Naive thymus-derived CD4-positive, alpha-beta T cell (primary cell): ENCODE results near the gene ACVR1B. TPM values are rescaled to one million over a fixed set of nuclear protein-coding genes. Genes with fewer than 3 reads are reported as not detected.

Experiments
- ATAC-seq: fragments of 150-1000 bp; cut with Tn5 transposase; 2 replicates; pipeline ENCODE4 v1.10.0; 2021; ENCODE audit warnings: mild to moderate bottlenecking, moderate library complexity
- CTCF ChIA-PET: fragments of 350-600 bp; sonication (Branson Sonifier 250); formaldehyde crosslinking; loops from one replicate; lab custom pipeline; 2021; ENCODE audit warnings: antibody characterized with exemption; lab: Charles Lee
- POLR2A ChIA-PET: fragments of 350-600 bp; sonication (Branson Sonifier 250); formaldehyde crosslinking; loops from one replicate; lab custom pipeline; 2021; ENCODE audit warnings: antibody characterized with exemption, inconsistent platforms; lab: Charles Lee
- DNase-seq, 9 donors: peaks; one replicate each; pipeline versions ENCODE4 v3.0.0 to v3.0.0-alpha.2; 2020 to 2022; ENCODE audit warnings: mixed read lengths in 1 of 9
- H3K27ac ChIP-seq: one replicate; pipeline ENCODE4 v1.7.0; 2013; ENCODE audit warnings: mild to moderate bottlenecking, low read depth, low read length, moderate library complexity
- H3K27me3 ChIP-seq, 2 donors: one replicate each; pipeline ENCODE4 v1.7.0; 2013; ENCODE audit warnings: low read length in 2 of 2, mild to moderate bottlenecking in 2 of 2, moderate library complexity in 2 of 2; ENCODE audit not compliant: control insufficient read depth in 2 of 2, insufficient read depth in 2 of 2
- H3K36me3 ChIP-seq, 3 experiments: 1 replicate in 2 of 3; 2 replicates in 1 of 3; pipeline ENCODE4 v1.7.0; 2013; ENCODE audit warnings: low read length in 3 of 3, mild to moderate bottlenecking in 3 of 3, moderate library complexity in 1 of 3; ENCODE audit not compliant: insufficient read depth in 3 of 3, control insufficient read depth in 2 of 3
- H3K4me1 ChIP-seq, 2 donors: one replicate each; pipeline ENCODE4 v1.7.0; 2013; ENCODE audit warnings: low read length in 2 of 2, mild to moderate bottlenecking in 2 of 2, moderate library complexity in 1 of 2; ENCODE audit not compliant: control insufficient read depth in 2 of 2, insufficient read depth in 2 of 2
- H3K4me3 ChIP-seq: 2 replicates; pipeline ENCODE4 v1.7.0; 2013; ENCODE audit warnings: mild to moderate bottlenecking, low read length
- H3K9me3 ChIP-seq, 3 experiments: 1 replicate in 2 of 3; 2 replicates in 1 of 3; pipeline ENCODE4 v1.7.0; 2013; ENCODE audit warnings: low read length in 3 of 3; ENCODE audit not compliant: control insufficient read depth in 2 of 3
- H3K27ac Mint-ChIP-seq, 9 donors: one replicate each; pipeline ENCODE4 v1.8.0; 2020 to 2022; ENCODE audit warnings: mixed read lengths in 9 of 9, mild to moderate bottlenecking in 8 of 9, moderate library complexity in 5 of 9, inconsistent platforms in 2 of 9
- H3K27me3 Mint-ChIP-seq, 5 donors: one replicate each; pipeline ENCODE4 v1.8.0; 2021 to 2022; ENCODE audit warnings: mixed read lengths in 5 of 5, mild to moderate bottlenecking in 1 of 5
- H3K36me3 Mint-ChIP-seq, 5 donors: one replicate each; pipeline ENCODE4 v1.8.0; 2020 to 2022; ENCODE audit warnings: mixed read lengths in 5 of 5, mild to moderate bottlenecking in 3 of 5, inconsistent platforms in 1 of 5
- H3K4me1 Mint-ChIP-seq, 7 donors: one replicate each; pipeline ENCODE4 v1.8.0; 2020 to 2022; ENCODE audit warnings: mixed read lengths in 7 of 7, mild to moderate bottlenecking in 3 of 7, inconsistent platforms in 1 of 7
- H3K4me3 Mint-ChIP-seq, 10 donors: one replicate each; pipeline ENCODE4 v1.8.0; 2020 to 2022; ENCODE audit warnings: mild to moderate bottlenecking in 10 of 10, mixed read lengths in 10 of 10, moderate library complexity in 6 of 10, inconsistent platforms in 2 of 10
- H3K9me3 Mint-ChIP-seq, 11 donors: one replicate each; pipeline ENCODE4 v1.8.0; 2020 to 2022; ENCODE audit warnings: mixed read lengths in 11 of 11, mild to moderate bottlenecking in 4 of 11, inconsistent platforms in 1 of 11, moderate library complexity in 1 of 11
- intact Hi-C, 2 donors: fragments of 100-400 bp; cut with micrococcal nuclease; formaldehyde crosslinking; loops; one replicate each; pipeline ENCODE4 v1.15.1; 2023
- polyA plus RNA-seq, 2 donors: library from polyadenylated mRNA; unstranded; fragments of 300-500 nt; fragmentation: Illumina TruSeq; gene quantifications; one replicate each; pipeline ENCODE4 v1.2.3, GENCODE V29; 2021
- total RNA-seq, 6 experiments: library from RNA in 5 of 6; stranded (reverse) in 5 of 6; gene quantifications; 1 replicate in 5 of 6; 2 replicates in 1 of 6; pipeline ENCODE4 v1.2.3 and lab custom pipeline; 2021 to 2026

Gene ACVR1B
- total and polyA plus RNA-seq, 7 experiments from 2014 or later = 2.5 to 14.8 (median 12.8) TPM

- H3K9me3 Mint-ChIP-seq = peaks cover 0 to 3% (median 0%) of the 10 kb centered on the region in 11 donors
- no peaks in the 10 kb centered on the region for H3K9me3 ChIP-seq
- no peak overlapping the region for H3K27ac Mint-ChIP-seq
- no peaks in the 10 kb centered on the region for H3K27me3 ChIP-seq
- H3K4me1 ChIP-seq = no peaks in the 10 kb centered on the region
- H3K27me3 Mint-ChIP-seq = peaks cover 0 to 4% (median 0%) of the 10 kb centered on the region in 5 donors
- no peak overlapping the region for H3K4me3 ChIP-seq
- no peak overlapping the region for H3K4me3 Mint-ChIP-seq
- ChIA-PET CTCF (no interaction called here), POLR2A (no interaction called here)
- H3K4me1 Mint-ChIP-seq = peaks cover 0 to 4% (median 0%) of the 10 kb centered on the region in 7 donors
- H3K27ac ChIP-seq = no peak overlapping the region
- no peaks in the 10 kb centered on the region for H3K36me3 ChIP-seq
- intact Hi-C loops = no loop called here
- DNase-seq (no peak), ATAC-seq (no peak)
- no peaks in the 10 kb centered on the region for H3K36me3 Mint-ChIP-seq
Measured at GRCh38 chr12:51917041-51917590, 34.4 kb upstream of the ACVR1B start.

GRCh38 chr12:51917746-51918453, 33.6 kb upstream of the ACVR1B start:
- Histone ChIP-seq H3K27me3 (no peaks in the 10 kb centered on the region), H3K9me3 (no peaks in the 10 kb centered on the region), H3K4me3 (no peak overlapping the region), H3K4me1 (no peaks in the 10 kb centered on the region), H3K36me3 (no peaks in the 10 kb centered on the region), H3K27ac (no peak overlapping the region)
- peaks cover 0 to under 1% (median 0%) of the 10 kb centered on the region in 5 donors for H3K27me3 Mint-ChIP-seq
- H3K27ac Mint-ChIP-seq = no peak overlapping the region
- CTCF ChIA-PET = interaction anchor here (1.1 kb wide), 1 partner anchor 20 kb away, joined by 3 read pairs; no protein-coding TSS in a partner anchor
- peaks cover 0 to 3% (median 0%) of the 10 kb centered on the region in 11 donors for H3K9me3 Mint-ChIP-seq
- no peaks in the 10 kb centered on the region for H3K36me3 Mint-ChIP-seq
- H3K4me1 Mint-ChIP-seq = peaks cover 0 to 5% (median 0%) of the 10 kb centered on the region in 7 donors
- intact Hi-C loops = no loop called here
- DNase-seq (no peak), ATAC-seq (no peak)
- POLR2A ChIA-PET = interaction anchor here (0.6 kb wide), 1 partner anchor 1480 kb away, joined by 4 read pairs; no protein-coding TSS in a partner anchor
- H3K4me3 Mint-ChIP-seq = no peak overlapping the region

DNA sequence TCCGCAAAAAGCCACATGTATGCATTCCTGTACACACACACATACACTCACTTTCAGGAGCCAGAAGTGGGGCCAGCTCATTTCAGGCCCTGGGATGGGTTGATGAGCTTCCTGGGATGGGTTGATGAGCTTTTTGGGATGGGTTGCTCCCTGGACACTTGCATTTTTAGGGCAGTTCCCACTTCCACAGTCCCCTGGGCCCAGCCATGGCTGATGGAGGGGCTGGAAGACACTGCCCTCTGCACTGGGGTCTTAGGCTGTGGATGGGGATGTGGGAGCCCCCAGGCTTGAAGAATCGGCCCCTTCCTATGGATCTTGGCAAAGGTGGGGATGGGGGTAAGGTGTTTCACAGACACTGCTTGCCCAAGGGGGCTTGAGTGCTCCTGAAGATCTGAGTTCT, 31.5 kb upstream of the ACVR1B start:
- peaks cover 0 to 3% of the 10 kb centered on the region in 2 donors for H3K27me3 ChIP-seq
- no peak overlapping the region for H3K4me3 ChIP-seq
- H3K4me1 ChIP-seq = no peaks in the 10 kb centered on the region
- H3K4me3 Mint-ChIP-seq = no peak overlapping the region
- intact Hi-C loops = no loop called here
- peaks cover 0 to 8% (median 0%) of the 10 kb centered on the region in 5 donors for H3K27me3 Mint-ChIP-seq
- no peaks in the 10 kb centered on the region for H3K36me3 ChIP-seq
- peaks cover 0 to 11% (median 6%) of the 10 kb centered on the region in 7 donors for H3K4me1 Mint-ChIP-seq
- DNase-seq (no peak), ATAC-seq (no peak)
- H3K36me3 Mint-ChIP-seq = no peaks in the 10 kb centered on the region
- no peaks in the 10 kb centered on the region for H3K9me3 ChIP-seq
- peaks cover 0 to 3% (median 0%) of the 10 kb centered on the region in 11 donors for H3K9me3 Mint-ChIP-seq
- CTCF ChIA-PET = no interaction called here
- POLR2A ChIA-PET = no interaction called here
- no peak overlapping the region for H3K27ac Mint-ChIP-seq
- no peak overlapping the region for H3K27ac ChIP-seq

DNA sequence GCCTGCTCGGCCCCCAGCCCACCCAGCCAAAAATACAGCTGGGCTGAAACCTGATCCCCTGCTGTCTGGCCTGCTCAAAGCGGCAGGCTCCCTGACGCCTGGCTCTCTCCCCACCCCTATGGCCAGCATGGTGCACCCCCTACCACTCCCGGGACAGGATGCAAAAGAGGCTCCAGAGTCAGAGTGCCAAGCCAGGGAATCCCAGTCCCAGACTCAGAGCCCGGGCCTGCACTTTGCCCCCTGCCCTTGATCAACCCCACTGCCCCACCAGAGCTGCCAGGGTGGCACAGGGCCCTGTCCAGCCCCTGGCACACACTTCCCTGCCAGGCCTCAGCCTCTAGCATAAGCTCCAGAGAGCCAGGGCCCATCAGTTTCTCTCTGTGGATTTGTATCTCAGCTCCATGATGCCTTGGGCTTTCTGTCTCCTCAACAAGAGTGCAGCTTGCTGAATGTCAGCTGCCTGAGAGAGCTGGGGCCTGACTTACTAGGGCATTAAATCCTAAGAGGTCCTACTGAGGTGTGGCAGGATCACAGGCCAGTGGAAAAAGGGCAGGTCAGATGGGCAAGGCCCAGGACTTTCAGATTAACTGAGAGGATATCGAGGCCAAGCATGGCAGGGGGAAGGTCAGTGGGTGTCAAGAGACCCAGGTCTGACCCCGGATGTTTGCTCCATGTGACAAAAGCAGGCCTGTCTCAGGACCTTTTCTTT, 30.3 kb upstream of the ACVR1B start:
- H3K27me3 Mint-ChIP-seq = peaks cover 0 to 13% (median 0%) of the 10 kb centered on the region in 5 donors
- Histone ChIP-seq H3K4me3 (no peak overlapping the region), H3K36me3 (no peaks in the 10 kb centered on the region), H3K27ac (no peak overlapping the region), H3K4me1 (no peaks in the 10 kb centered on the region), H3K27me3 (peaks cover 0 to 3% of the 10 kb centered on the region in 2 donors), H3K9me3 (no peaks in the 10 kb centered on the region)
- no peak overlapping the region for H3K27ac Mint-ChIP-seq
- ChIA-PET CTCF (interaction anchor here (1.3 kb wide), 2 partner anchors 9 to 57 kb away, joined by 3 to 4 read pairs; no protein-coding TSS in a partner anchor), POLR2A (interaction anchor here (0.6 kb wide), 1 partner anchor 140 kb away, joined by 3 read pairs; no protein-coding TSS in a partner anchor)
- peaks cover 0 to 11% (median 6%) of the 10 kb centered on the region in 7 donors for H3K4me1 Mint-ChIP-seq
- DNase-seq = no peak
- no peaks in the 10 kb centered on the region for H3K36me3 Mint-ChIP-seq
- no peak overlapping the region for H3K4me3 Mint-ChIP-seq
- intact Hi-C loops = no loop called here
- no peak for ATAC-seq
- H3K9me3 Mint-ChIP-seq = peaks cover 0 to 1% (median 0%) of the 10 kb centered on the region in 11 donors

- Mint-ChIP-seq H3K4me1 (peaks cover 5 to 12% (median 9%) of the 10 kb centered on the region in 7 donors), H3K27ac (peak overlapping the region in 1 of 9 donors; percentile 71), H3K27me3 (peaks cover 0 to 13% (median 0%) of the 10 kb centered on the region in 5 donors), H3K4me3 (no peak overlapping the region), H3K9me3 (peaks cover 0 to 1% (median 0%) of the 10 kb centered on the region in 11 donors), H3K36me3 (no peaks in the 10 kb centered on the region)
- ChIA-PET CTCF (interaction anchor here (1.0 to 3.6 kb wide), 4 partner anchors 10 to 56 kb away, joined by 3 to 12 read pairs (median 4); no protein-coding TSS in a partner anchor), POLR2A (interaction anchor here (1.3 kb wide), 1 partner anchor 12 kb away, joined by 5 read pairs; no protein-coding TSS in a partner anchor)
- H3K36me3 ChIP-seq = no peaks in the 10 kb centered on the region
- no peak overlapping the region for H3K27ac ChIP-seq
- no peaks in the 10 kb centered on the region for H3K4me1 ChIP-seq
- no peaks in the 10 kb centered on the region for H3K9me3 ChIP-seq
- intact Hi-C loops = no loop called here
- H3K27me3 ChIP-seq = peaks cover 0 to 3% of the 10 kb centered on the region in 2 donors
- DNase-seq = no peak
- ATAC-seq = no peak
- no peak overlapping the region for H3K4me3 ChIP-seq
Measured at GRCh38 chr12:51922146-51922545, 29.4 kb upstream of the ACVR1B start.
